HG03025 (cell line): ENCODE data around the gene ACHE.
"Not testable (repeated sequence)": the region's sequence is repeated elsewhere in the genome, so short reads cannot be mapped to it uniquely, and the experiment has no call there.

Source experiments
- ATAC-seq: cut with Tn5 transposase; IDR thresholded peaks from one replicate; pipeline ENCODE4 v1.9.1; 2021; ENCODE audit warnings: mild to moderate bottlenecking, moderate library complexity; ENCODE audit not compliant: unreplicated experiment, low FRiP score

ACHE gene

DNA sequence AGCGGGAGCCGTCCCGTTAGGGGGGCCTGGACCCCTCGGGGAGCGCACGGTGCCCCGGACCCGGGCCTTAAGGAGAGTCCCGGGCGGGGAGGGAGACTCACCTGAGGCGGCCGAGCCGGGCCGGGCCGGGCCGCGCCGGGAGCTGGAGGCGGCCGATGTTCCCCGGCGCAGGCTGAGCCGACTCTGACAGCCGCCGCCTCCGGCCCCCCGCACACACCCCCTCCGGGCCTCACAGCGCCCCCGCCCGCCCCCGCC is at the start of gene ACHE:
Gene ACHE (minus strand): TSS at position 188 of the 255 bp plus-strand sequence. CDS start 1,656 bp downstream, outside the sequence.
- ATAC-seq: no peak

DNA sequence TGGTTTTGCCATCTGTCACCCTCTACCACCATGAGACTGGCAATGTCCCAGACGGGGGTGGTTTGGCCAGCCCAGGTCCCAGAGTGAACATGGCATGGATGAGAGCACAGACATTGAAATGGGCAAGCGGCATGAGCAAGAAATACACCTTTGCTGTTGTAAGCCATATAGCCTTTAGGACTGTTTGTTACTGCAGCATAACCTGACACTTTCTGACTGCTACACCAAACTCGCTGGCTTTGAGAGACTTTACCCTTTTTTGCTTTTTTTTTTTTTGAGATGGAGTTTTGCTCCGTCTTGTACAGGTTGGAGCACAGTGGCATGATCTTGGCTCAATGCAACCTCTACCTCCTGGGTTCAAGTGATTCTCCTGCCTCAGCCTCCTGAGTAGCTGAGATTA is 48.5 kb upstream of the ACHE start:
- ATAC-seq: no peak

- ATAC-seq: no peak
Observed at GRCh38 chr7:100943693-100944092, 48.0 kb upstream of the ACHE start.

DNA sequence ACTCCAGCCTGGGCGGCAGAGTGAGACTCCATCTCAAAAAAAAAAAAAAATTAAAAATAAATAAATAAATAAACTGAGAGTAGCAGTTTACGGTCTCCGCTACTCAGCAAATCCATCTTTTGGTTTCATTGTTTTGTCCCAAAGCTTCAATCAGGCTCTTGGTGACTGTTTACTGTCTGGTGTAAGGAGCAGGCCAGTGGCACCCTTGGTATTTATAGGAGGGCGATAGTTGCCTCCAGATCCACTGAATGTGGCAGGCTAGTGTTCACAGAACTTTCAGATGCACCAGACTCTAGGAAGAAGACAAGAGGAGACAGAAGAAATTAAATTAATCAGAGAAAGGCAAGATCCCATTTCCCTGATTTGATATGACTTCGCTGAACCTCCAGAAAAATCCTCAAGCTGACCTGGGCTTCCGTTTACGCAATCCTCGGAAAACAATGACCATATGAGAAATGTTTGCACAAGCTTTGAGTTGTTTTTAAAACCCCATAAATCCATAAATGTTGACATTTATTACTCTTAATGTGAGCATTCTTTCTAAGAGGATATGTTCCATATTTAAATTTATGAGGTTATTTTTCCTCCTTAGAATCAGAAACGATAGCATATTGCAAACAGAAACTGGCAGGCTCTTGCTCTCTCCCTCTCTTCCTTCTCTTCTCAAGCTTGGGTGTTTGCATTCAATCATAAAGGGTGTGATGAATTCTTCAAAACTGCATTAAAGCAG is 46.5 kb upstream of the ACHE start:
- no peak for ATAC-seq

DNA sequence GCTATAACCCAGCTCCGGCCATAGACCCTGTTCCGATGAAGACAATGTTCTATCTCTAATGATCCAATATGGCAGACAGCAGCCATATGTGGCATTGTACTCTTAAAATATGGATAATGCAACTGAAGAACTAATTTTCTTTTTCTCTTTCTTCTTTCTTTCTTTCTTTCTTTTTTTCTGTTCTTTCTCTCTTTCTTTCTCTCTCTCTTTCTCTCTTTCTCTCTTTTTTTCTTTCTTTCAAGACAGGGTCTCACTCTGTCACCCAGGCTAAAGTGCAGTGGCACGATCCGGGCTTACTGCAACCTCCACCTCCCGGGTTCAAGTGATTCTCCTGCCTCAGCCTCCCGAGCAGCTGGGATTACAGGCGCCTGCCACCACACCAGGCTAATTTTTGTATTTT is 40.5 kb upstream of the ACHE start:
- not testable (repeated sequence) for ATAC-seq

DNA sequence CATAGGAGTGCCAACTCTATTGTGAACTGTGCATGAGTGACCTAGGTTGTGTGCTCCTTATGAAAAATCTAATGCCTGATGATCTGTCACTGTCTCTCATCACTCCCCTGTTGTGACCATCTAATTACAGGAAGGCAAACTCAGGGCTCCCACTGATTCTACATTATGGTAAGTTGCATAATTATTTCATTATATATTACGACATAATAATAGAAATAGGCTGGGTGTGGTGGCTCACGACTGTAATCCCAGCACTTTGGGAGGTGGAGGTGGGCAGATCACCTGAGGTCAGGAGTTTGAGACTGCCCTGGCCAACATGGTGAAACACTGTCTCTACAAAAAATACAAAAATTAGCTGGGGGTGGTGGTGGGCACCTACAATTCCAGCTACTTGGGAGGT is 39.7 kb upstream of the ACHE start:
- ATAC-seq: not testable (repeated sequence)

- ATAC-seq: no peak
Observed at GRCh38 chr7:100933734-100934133, 38.0 kb upstream of the ACHE start.

GRCh38 chr7:100929808-100930174 is 34.1 kb upstream of the ACHE start:
- no peak for ATAC-seq

GRCh38 chr7:100923616-100924015 is 27.9 kb upstream of the ACHE start:
- not testable (repeated sequence) for ATAC-seq

DNA sequence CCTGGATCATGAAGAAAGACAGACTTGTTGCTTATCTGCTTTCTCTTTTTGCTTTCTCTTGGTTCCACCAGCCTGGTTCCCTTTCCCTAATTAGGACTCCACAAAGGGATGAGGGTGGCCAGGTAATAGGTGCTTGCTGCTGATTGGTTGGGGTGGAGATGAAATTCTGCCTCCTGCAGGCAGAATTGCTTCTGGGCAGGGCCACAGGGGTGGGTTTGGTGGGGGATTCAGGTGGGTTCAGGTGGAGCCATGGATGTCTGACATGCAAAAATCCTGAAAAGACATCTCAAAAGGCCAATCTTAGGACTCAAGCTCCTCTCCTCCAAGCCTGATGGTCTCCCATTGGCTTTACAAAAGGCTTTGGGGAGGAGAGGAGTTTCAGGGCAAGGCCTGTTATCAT is 25.4 kb upstream of the ACHE start:
- ATAC-seq: no peak

- not testable (repeated sequence) for ATAC-seq
Observed at GRCh38 chr7:100919779-100920437, 24.2 kb upstream of the ACHE start.

DNA sequence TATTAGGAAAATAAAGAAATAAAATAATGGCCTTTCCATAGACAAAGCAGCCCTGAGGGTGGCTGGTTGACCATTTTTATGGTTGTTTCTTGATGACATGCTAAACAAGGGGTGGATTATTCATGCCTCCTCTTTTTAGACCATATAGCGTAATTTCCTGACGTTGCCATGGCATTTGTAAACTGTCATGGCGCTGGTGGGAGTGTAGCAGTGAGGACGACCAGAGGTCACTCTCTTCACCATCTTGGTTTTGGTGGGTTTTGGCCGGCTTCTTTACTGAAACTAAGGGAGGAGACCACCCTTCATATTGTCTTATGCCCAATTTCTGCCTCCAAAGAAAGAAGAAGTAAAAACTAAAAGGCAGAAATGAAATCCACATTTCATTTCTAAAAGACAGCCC is 23.6 kb upstream of the ACHE start:
- ATAC-seq: not testable (repeated sequence)

- no peak for ATAC-seq
Observed at GRCh38 chr7:100914879-100915447, 19.3 kb upstream of the ACHE start.

- no peak for ATAC-seq
Observed at GRCh38 chr7:100914208-100914878, 18.7 kb upstream of the ACHE start.

DNA sequence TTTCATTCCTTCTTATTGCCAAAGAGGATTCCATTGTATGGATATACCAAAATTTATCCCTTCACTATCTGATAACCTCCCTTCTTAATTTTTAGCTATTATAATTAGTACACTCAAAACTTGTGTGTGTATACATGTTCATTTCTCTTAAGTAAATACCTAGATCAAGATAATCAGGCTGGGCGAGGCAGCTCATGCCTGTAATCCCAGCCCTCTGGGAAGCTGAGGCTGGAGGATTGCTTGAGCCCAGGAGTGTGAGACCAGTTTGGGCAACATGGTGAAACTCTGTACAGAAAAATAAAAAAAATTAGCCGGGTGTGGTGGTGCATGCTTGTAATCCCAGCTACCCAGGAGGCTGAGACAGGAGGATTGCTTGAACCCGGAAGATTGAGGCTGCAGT is 15.8 kb upstream of the ACHE start:
- no peak for ATAC-seq

DNA sequence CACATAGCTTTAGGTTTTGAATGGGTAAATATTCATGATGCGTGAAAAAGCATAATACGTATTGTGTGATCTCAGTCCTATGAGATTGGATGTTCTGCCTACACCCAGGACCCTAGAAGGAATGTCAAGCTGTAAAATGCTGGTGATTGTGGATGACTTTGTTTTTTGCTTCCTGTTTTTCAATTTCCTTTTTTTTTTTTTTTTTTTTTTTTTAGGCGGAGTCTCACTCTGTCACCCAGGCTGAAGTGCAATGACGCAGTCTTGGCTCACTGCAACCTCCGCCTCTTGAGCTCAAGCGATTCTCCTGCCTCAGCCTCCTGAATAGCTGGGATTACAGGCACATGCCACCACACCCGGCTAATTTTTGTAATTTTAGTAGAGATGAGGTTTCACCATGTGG is 14.8 kb upstream of the ACHE start:
- ATAC-seq: not testable (repeated sequence)

GRCh38 chr7:100908512-100908911 is 12.8 kb upstream of the ACHE start:
- no peak for ATAC-seq

- no peak for ATAC-seq
Observed at GRCh38 chr7:100902638-100903037, 7.0 kb upstream of the ACHE start.

- no peak for ATAC-seq
Observed at GRCh38 chr7:100901921-100902332, 6.2 kb upstream of the ACHE start.

DNA sequence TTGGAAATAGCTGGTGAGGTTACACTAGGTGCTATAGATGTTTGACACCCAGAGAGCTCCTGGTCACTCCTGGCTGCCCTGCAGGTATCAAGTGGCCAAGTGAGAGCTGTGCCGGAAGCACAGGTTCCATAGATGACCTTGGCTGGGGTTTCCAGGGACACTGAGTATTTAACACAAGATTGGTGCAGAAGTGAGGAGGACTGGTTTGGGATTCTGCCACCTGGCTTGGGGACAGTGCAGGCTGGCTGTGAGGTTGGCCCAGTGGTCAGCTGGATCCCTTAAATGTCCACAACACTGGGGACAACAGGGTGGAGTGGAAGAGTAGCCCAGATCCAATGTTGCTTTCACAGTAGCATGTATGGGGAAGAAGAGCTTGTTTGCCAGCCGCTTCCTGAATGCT is 5.3 kb upstream of the ACHE start:
- ATAC-seq: no peak

DNA sequence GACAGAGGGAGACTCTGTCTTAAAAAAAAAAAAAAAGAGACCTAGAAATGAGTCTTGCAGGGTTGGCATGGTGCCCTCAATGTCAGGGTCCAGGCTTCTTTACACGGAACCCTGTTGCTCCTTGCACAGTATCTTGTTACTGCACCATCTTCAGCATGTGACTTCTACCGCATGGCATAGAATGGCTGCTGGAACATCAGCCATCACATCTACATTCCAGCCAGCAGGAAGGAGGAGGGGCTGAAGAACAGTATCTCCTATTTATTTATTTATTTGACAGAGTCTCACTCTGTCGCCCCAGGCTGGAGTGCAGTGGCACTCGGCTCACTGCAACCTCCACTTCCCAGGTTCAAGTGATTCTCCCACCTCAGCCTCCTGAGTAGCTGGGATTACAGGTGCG is 3.7 kb upstream of the ACHE start:
- no peak for ATAC-seq
